HFFc6 (cell line): ENCODE measurements around the gene MYO7A. TPM values are rescaled to one million over a fixed set of nuclear protein-coding genes. Genes with fewer than 3 reads are reported as not detected.

Experiments used
- DNase-seq: peaks from one replicate; pipeline ENCODE4 v3.0.0-alpha.2; 2018
- H3K27ac Mint-ChIP-seq: 2 replicates; pipeline ENCODE4 v1.8.0; 2020; ENCODE audit warnings: mild to moderate bottlenecking, mixed read lengths
- H3K27me3 Mint-ChIP-seq: 2 replicates; pipeline ENCODE4 v1.8.0; 2021; ENCODE audit warnings: mild to moderate bottlenecking, moderate library complexity, mixed read lengths; ENCODE audit not compliant: insufficient read depth
- H3K36me3 Mint-ChIP-seq: 2 replicates; pipeline ENCODE4 v1.8.0; 2021; ENCODE audit warnings: low read depth, mixed read lengths
- H3K4me1 Mint-ChIP-seq: 2 replicates; pipeline ENCODE4 v1.8.0; 2020; ENCODE audit warnings: low read depth, mixed read lengths
- H3K4me3 Mint-ChIP-seq: 2 replicates; pipeline ENCODE4 v1.8.0; 2020; ENCODE audit warnings: mild to moderate bottlenecking, moderate library complexity, mixed read lengths
- H3K9me3 Mint-ChIP-seq: 2 replicates; pipeline ENCODE4 v1.8.0; 2020; ENCODE audit warnings: mild to moderate bottlenecking, mixed read lengths
- CTCF ChIP-seq: fragments of 200-600 bp; sonication (generic); IDR thresholded peaks from 2 replicates; pipeline ENCODE4 v1.5.0; 2021; ENCODE audit warnings: antibody characterized with exemption, mild to moderate bottlenecking
- total RNA-seq, 6 experiments: library from RNA; stranded (reverse); fragmentation: NEBNext Ultra II Directional; extraction: Animal tissue kit (Norgen Biotek cat#: 25700); gene quantifications; 2 replicates in 1 of 6; 3 replicates in 5 of 6; pipeline ENCODE4 v1.2.3, GENCODE V29; 2021

Gene MYO7A
- total RNA-seq, 6 experiments from 2014 or later: 0.05 to 0.09 TPM; not detected in 4

- Mint-ChIP-seq H3K9me3 (peaks cover 17% of the 10 kb centered on the region), H3K36me3 (peaks cover 19% of the 10 kb centered on the region), H3K4me1 (peaks cover 31% of the 10 kb centered on the region), H3K4me3 (no peak overlapping the region), H3K27ac (no peak overlapping the region), H3K27me3 (no peaks in the 10 kb centered on the region; the same call in 1 of the 2 replicates)
- no peak for TF ChIP-seq CTCF
- DNase-seq: no peak
Observed at GRCh38 chr11:77262803-77263202, 134.8 kb downstream of the MYO7A start.

Other genes starting within 250 kb of the MYO7A start
- not detected for gene B3GNT6, start 93.8 kb upstream of the MYO7A start, total RNA-seq
- 10 to 100 TPM; 20.7 to 32.7 (median 29.0) TPM for gene CAPN5, start 61.3 kb upstream of the MYO7A start, total RNA-seq
- under 1 TPM in 1 of 6 experiments, not detected in 5; 0.77 TPM for gene OMP, start 25.4 kb upstream of the MYO7A start, total RNA-seq
- not detected for gene GDPD4, start 173.4 kb downstream of the MYO7A start, total RNA-seq